K562 (cell line): Measurements from ENCODE around the gene EDARADD. TPM values are rescaled to one million over a fixed set of nuclear protein-coding genes. Genes with fewer than 3 reads are reported as not detected.

Experiments
- ARID2 ChIP-seq: fragments of 450-650 bp; IDR thresholded peaks from 2 replicates; pipeline ENCODE4 v1.6.1; 2017; ENCODE audit warnings: antibody characterized with exemption, mild to moderate bottlenecking
- BCLAF1 ChIP-seq, 2 experiments: fragments of 450-650 bp in 1 of 2; IDR thresholded peaks; 2 replicates each; pipeline ENCODE4 v1.6.1; 2011 to 2017; ENCODE audit warnings: low read depth in 2 of 2, antibody characterized with exemption in 1 of 2, borderline replicate concordance in 1 of 2, low read length in 1 of 2, mild to moderate bottlenecking in 1 of 2, mixed read lengths in 1 of 2; ENCODE audit not compliant: control insufficient read depth in 1 of 2
- BRD9 ChIP-seq: fragments of 450-650 bp; IDR thresholded peaks from 2 replicates; pipeline ENCODE4 v1.6.1; 2018; ENCODE audit warnings: low read depth; ENCODE audit not compliant: partially characterized antibody
- CCAR2 ChIP-seq: fragments of 200-400 bp; formaldehyde crosslinking; IDR thresholded peaks from 2 replicates; pipeline ENCODE4 v1.6.1; 2017; ENCODE audit warnings: mild to moderate bottlenecking, low read depth, low read length
- ELF4 ChIP-seq: fragments of 450-650 bp; formaldehyde crosslinking; IDR thresholded peaks from 2 replicates; pipeline ENCODE4 v1.4.0; 2022; ENCODE audit warnings: missing genetic modification characterization
- HDAC2 ChIP-seq: fragments of 450-650 bp; IDR thresholded peaks from 2 replicates; pipeline ENCODE4 v1.6.1; 2016; ENCODE audit warnings: mild to moderate bottlenecking
- HDGF ChIP-seq: fragments of 450-650 bp; IDR thresholded peaks from 2 replicates; pipeline ENCODE4 v1.6.1; 2016
- HMG20B ChIP-seq: fragments of 250-450 bp; sonication (Bioruptor Pico); IDR thresholded peaks from 2 replicates; pipeline ENCODE4 v1.5.0; 2021; ENCODE audit warnings: mild to moderate bottlenecking
- HOXB6 ChIP-seq: fragments of 250-450 bp; sonication (Bioruptor Pico); IDR thresholded peaks from 2 replicates; pipeline ENCODE4 v1.5.1; 2022; ENCODE audit warnings: mild to moderate bottlenecking, borderline replicate concordance
- KDM2B ChIP-seq: fragments of 250-450 bp; sonication (Bioruptor Pico); IDR thresholded peaks from 2 replicates; pipeline ENCODE4 v1.8.0; 2021; ENCODE audit warnings: mild to moderate bottlenecking, moderate library complexity
- MAFK ChIP-seq: IDR thresholded peaks from 2 replicates; pipeline ENCODE4 v1.6.1; 2011; ENCODE audit warnings: low read length, improper control_type of control experiment
- NR1H2 ChIP-seq: sonication (generic); formaldehyde crosslinking; IDR thresholded peaks from 2 replicates; pipeline ENCODE4 v1.4.0; 2020; ENCODE audit warnings: mild to moderate bottlenecking, missing genetic modification reagents
- POLR2B ChIP-seq: fragments of 450-650 bp; IDR thresholded peaks from 2 replicates; pipeline ENCODE4 v1.6.1; 2018; ENCODE audit warnings: low read depth; ENCODE audit not compliant: partially characterized antibody
- POLR3G ChIP-seq: IDR thresholded peaks from 2 replicates; pipeline ENCODE4 v1.6.1; 2011; ENCODE audit not compliant: insufficient read length, insufficient replicate concordance; ENCODE audit errors: extremely low read depth
- RFX5 ChIP-seq: IDR thresholded peaks from 2 replicates; pipeline ENCODE4 v1.6.1; 2011; ENCODE audit warnings: low read depth, mild to moderate bottlenecking, improper control_type of control experiment, low read length
- ZC3H11A ChIP-seq: IDR thresholded peaks from 2 replicates; pipeline ENCODE4 v1.6.1; 2012; ENCODE audit warnings: low read depth, low read length, improper control_type of control experiment
- ZKSCAN1 ChIP-seq: fragments of 150-350 bp; IDR thresholded peaks from 2 replicates; pipeline ENCODE4 v1.6.1; 2016; ENCODE audit warnings: low read depth, low read length
- ZNF174 ChIP-seq: fragments of 250-450 bp; sonication (Bioruptor Pico); IDR thresholded peaks from 2 replicates; pipeline ENCODE4 v1.4.0; 2020; ENCODE audit warnings: mild to moderate bottlenecking
- ZNF277 ChIP-seq: fragments of 250-450 bp; sonication (Bioruptor Pico); IDR thresholded peaks from 2 replicates; pipeline ENCODE4 v1.8.0; 2022; ENCODE audit warnings: inconsistent platforms, mild to moderate bottlenecking, moderate library complexity, borderline replicate concordance
- ZNF280A ChIP-seq: fragments of 450-650 bp; IDR thresholded peaks from 2 replicates; pipeline ENCODE4 v1.6.1; 2018; ENCODE audit warnings: mild to moderate bottlenecking, low read depth; ENCODE audit not compliant: partially characterized antibody
- ZNF398 ChIP-seq: fragments of 250-450 bp; sonication (Bioruptor Pico); IDR thresholded peaks from 2 replicates; pipeline ENCODE4 v1.8.0; 2021; ENCODE audit warnings: moderate library complexity, mild to moderate bottlenecking, inconsistent platforms
- ZNF431 ChIP-seq: sonication (generic); formaldehyde crosslinking; IDR thresholded peaks from 2 replicates; pipeline ENCODE4 v1.8.0; 2022; ENCODE audit warnings: mild to moderate bottlenecking, missing genetic modification reagents
- polyA plus RNA-seq, 8 experiments: library from polyadenylated mRNA; depleted of rRNA in 4 of 8; stranded (reverse) in 5 of 8; unstranded in 3 of 8; fragments of >200 nt; fragmentation: Nextera tagmentation in 2 of 8; fragmentation: Illumina TruSeq in 1 of 8; extraction: Ambion mirVana in 2 of 8; extraction: Trizol in 1 of 8; gene quantifications; 2 replicates each; pipeline versions ENCODE4 v1.2.1 to v1.2.3, GENCODE V29; 2011 to 2014; ENCODE audit warnings: inconsistent platforms in 1 of 8, missing spikeins in 1 of 8
- total RNA-seq, 7 experiments: library from RNA; depleted of rRNA in 6 of 7; stranded (reverse); fragments of >200 nt in 6 of 7; fragmentation: Illumina TruSeq in 2 of 7; extraction: Trizol in 2 of 7; gene quantifications; 2 replicates each; pipeline versions ENCODE4 v1.2.1 to v1.2.3, GENCODE V29; 2011 to 2021; ENCODE audit warnings: low replicate concordance in 1 of 7

Gene EDARADD
- total and polyA plus RNA-seq, 9 of the 15 experiments (the other 6 are each of a cell fraction or from before 2014, with no cell fraction given) = 0.46 to 32.4 (median 20.6) TPM

GRCh38 chr1:236524142-236524894, 130.2 kb downstream of the EDARADD start (continued):
- TF ChIP-seq ELF4 (CRISPR knock-in tag) = no peak
- TF ChIP-seq NR1H2 = no peak
- TF ChIP-seq HDAC2 = peak; percentile 54; the same call in 1 of the 2 replicates
- TF ChIP-seq ZNF277 = no peak
- TF ChIP-seq KDM2B (CRISPR knock-in tag) = peak; percentile 52; the same call in 1 of the 2 replicates
- no peak for TF ChIP-seq ZC3H11A
- TF ChIP-seq ARID2 = no peak
- TF ChIP-seq BCLAF1 (IDR thresholded peaks at IDR 0.05; ENCODE audit: borderline replicate concordance in 1 of 2, control insufficient read depth in 1 of 2, low read depth in 2 of 2, low read length in 1 of 2) = no peak
- no peak for TF ChIP-seq RFX5
- TF ChIP-seq HDGF = no peak
- TF ChIP-seq MAFK = peak; percentile 67
- TF ChIP-seq ZNF174 (CRISPR knock-in tag) = no peak
- TF ChIP-seq ZNF280A = no peak
- no peak for TF ChIP-seq POLR3G
- no peak for TF ChIP-seq ZKSCAN1
- no peak for TF ChIP-seq ZNF398 (CRISPR knock-in tag)
- TF ChIP-seq HOXB6 (CRISPR knock-in tag) = no peak
- TF ChIP-seq BRD9 = peak; percentile 61
- 0 out of 2 replicates have a peak, but pooled peaks have one; percentile 56 for TF ChIP-seq ZNF431
- no peak for TF ChIP-seq HMG20B
- no peak for TF ChIP-seq CCAR2
- TF ChIP-seq POLR2B = peak; percentile 67
